Stimulated activated naive B cell treated with anti-CD40 and anti-IgM and Interleukin-4, amounts not matched to agents 10 μg/mL and 1 μg/mL and 100 μg/mL, for 72 hours (primary cell): Measurements from ENCODE around the gene CD248.

Experiments used
- ATAC-seq, 2 donors: fragments of 150-1000 bp; cut with Tn5 transposase; replicated peaks; 2 replicates each; pipeline ENCODE4 v1.10.0; 2021; ENCODE audit warnings: moderate library complexity in 1 of 2
- DNase-seq: peaks from one replicate; pipeline ENCODE4 v3.0.0; 2021
- H3K27ac Mint-ChIP-seq: one replicate; pipeline ENCODE4 v1.8.0; 2022; ENCODE audit warnings: mild to moderate bottlenecking, mixed read lengths
- H3K27me3 Mint-ChIP-seq, 2 donors: one replicate each; pipeline ENCODE4 v1.8.0; 2022; ENCODE audit warnings: mixed read lengths in 2 of 2
- H3K36me3 Mint-ChIP-seq, 2 donors: one replicate each; pipeline ENCODE4 v1.8.0; 2022; ENCODE audit warnings: mixed read lengths in 2 of 2, mild to moderate bottlenecking in 1 of 2
- H3K4me1 Mint-ChIP-seq, 2 donors: one replicate each; pipeline ENCODE4 v1.8.0; 2022; ENCODE audit warnings: mixed read lengths in 2 of 2, mild to moderate bottlenecking in 1 of 2
- H3K4me3 Mint-ChIP-seq, 2 donors: one replicate each; pipeline ENCODE4 v1.8.0; 2022; ENCODE audit warnings: mild to moderate bottlenecking in 2 of 2, mixed read lengths in 2 of 2, moderate library complexity in 1 of 2
- H3K9me3 Mint-ChIP-seq, 2 donors: one replicate each; pipeline ENCODE4 v1.8.0; 2022; ENCODE audit warnings: mixed read lengths in 2 of 2, mild to moderate bottlenecking in 1 of 2

CD248 gene

GRCh38 chr11:66267379-66268243 is 49.2 kb downstream of the CD248 start:
- H3K9me3 Mint-ChIP-seq, result no peaks in the 10 kb centered on the region
- DNase-seq, result peak; percentile 81
- no peaks in the 10 kb centered on the region for H3K27me3 Mint-ChIP-seq
- peak; percentile 66 to 70 for ATAC-seq
- peak overlapping the region; percentile 98 for H3K27ac Mint-ChIP-seq
- peaks cover 34 to 53% of the 10 kb centered on the region in 2 donors for H3K36me3 Mint-ChIP-seq
- H3K4me3 Mint-ChIP-seq, result peak overlapping the region; percentile 91 to 98
- H3K4me1 Mint-ChIP-seq, result peaks cover 30 to 38% of the 10 kb centered on the region in 2 donors

- Mint-ChIP-seq H3K36me3 (peaks cover 34 to 53% of the 10 kb centered on the region in 2 donors), H3K27ac (peak overlapping the region; percentile 95), H3K27me3 (no peaks in the 10 kb centered on the region), H3K4me3 (peak overlapping the region; percentile 91 to 98), H3K9me3 (no peaks in the 10 kb centered on the region), H3K4me1 (peaks cover 30 to 38% of the 10 kb centered on the region in 2 donors)
- ATAC-seq, result no peak
- no peak for DNase-seq
These were observed 49.8 kb downstream of the CD248 start for GRCh38 chr11:66267039-66267378.

GRCh38 chr11:66266378-66267038 is 50.3 kb downstream of the CD248 start:
- no peak for ATAC-seq

GRCh38 chr11:66265531-66266377 is 51.1 kb downstream of the CD248 start:
- Mint-ChIP-seq H3K27me3 (no peaks in the 10 kb centered on the region), H3K9me3 (no peaks in the 10 kb centered on the region), H3K27ac (no peak overlapping the region), H3K36me3 (peaks cover 36 to 58% of the 10 kb centered on the region in 2 donors), H3K4me3 (no peak overlapping the region), H3K4me1 (peaks cover 26 to 35% of the 10 kb centered on the region in 2 donors)
- no peak for DNase-seq
- ATAC-seq, result no peak

More at GRCh38 chr11:66266378-66267038, 50.3 kb downstream of the CD248 start:
- Mint-ChIP-seq H3K27ac (peak overlapping the region; percentile 95), H3K4me3 (peak overlapping the region; percentile 91 to 98), H3K4me1 (peaks cover 28 to 38% of the 10 kb centered on the region in 2 donors), H3K9me3 (no peaks in the 10 kb centered on the region), H3K27me3 (no peaks in the 10 kb centered on the region), H3K36me3 (peaks cover 36 to 53% of the 10 kb centered on the region in 2 donors)
- no peak for DNase-seq

GRCh38 chr11:66264914-66265313 is 51.9 kb downstream of the CD248 start:
- no peak for ATAC-seq
- no peak overlapping the region for H3K27ac Mint-ChIP-seq
- H3K36me3 Mint-ChIP-seq, result peaks cover 38 to 59% of the 10 kb centered on the region in 2 donors
- no peaks in the 10 kb centered on the region for H3K27me3 Mint-ChIP-seq
- no peak overlapping the region for H3K4me3 Mint-ChIP-seq
- H3K4me1 Mint-ChIP-seq, result peaks cover 24 to 31% of the 10 kb centered on the region in 2 donors
- no peaks in the 10 kb centered on the region for H3K9me3 Mint-ChIP-seq
- no peak for DNase-seq
